Suppressor macrophage treated with lipopolysaccharide for 4 hours (primary cell): ENCODE measurements around the gene MYO9A.
"Not testable (repeated sequence)": the region's sequence is repeated elsewhere in the genome, so short reads cannot be mapped to it uniquely, and the experiment has no call there.

Experiments
- DNase-seq: peaks from one replicate; pipeline ENCODE4 v3.0.0-alpha.2; 2020

MYO9A gene

DNA sequence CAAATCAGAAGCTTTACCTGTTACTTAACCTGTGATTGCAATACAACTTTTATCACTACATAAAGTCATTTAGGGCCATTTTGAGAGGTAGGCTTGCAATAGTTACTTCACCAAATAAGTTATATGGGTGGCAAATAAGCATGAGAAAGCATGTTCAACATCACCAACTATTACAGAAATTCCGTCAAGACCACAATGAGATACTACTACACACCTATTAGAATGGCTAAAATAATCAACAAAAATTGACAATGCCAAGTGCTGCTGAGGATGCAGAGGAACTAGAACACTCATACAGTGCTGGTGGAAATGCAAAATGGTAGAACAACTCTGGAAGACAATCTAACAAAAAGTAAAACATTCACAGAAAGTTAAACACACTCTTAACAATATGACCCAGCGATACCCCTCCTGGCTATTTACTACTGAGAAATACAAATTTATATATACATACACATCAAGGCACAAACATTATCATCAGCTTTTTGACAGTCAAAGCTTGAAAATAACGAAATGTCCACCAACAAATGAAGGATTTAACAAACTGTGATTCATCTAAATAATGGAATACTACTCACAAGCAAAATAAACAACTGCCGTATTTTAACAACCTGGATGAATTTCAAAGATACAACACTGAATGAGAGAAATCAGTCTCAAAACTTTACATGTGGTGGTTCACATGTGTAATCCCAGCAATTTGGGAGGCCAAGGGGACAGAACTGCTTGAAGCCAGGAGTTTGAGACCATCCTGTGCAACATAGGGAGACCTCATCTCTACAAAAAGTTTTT is 82.9 kb downstream of the MYO9A start:
- DNase-seq = no peak

GRCh38 chr15:72034351-72034750 is 83.6 kb downstream of the MYO9A start:
- no peak for DNase-seq

DNA sequence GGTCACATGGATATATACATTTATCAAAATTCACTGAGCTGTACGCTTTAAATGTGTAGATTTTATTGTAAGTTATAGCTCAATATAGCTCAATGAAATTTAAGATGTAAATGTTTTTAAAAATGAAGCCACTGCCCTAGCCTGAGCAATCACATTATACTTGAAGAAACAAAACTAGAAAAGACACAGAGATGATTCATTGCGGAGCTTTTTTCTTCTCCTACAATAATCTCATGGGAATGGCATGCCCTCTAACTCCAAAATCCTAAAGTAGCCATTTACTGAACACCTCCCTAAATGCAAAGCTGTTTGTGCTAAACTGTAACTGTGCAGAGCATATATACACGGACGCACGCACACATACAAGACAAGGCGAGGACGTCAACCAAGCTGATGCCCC is 84.2 kb downstream of the MYO9A start:
- DNase-seq = no peak

DNA sequence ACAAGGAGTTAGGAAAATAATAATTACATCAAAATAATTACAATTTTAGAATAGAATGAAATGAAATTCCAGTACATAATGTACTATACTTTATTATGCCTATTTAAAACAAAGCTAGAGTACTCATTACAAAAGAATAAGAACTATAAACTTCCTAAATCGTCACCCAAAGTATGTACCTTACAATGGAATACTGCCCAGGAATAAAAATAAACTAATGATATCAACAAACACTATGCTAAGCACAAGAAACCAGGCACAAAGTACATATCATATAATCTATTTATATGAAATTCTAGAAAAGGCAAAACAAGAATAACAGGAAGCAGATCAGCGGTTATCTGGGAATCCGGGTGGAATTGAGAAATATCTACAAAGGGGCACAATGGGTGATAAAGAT is 84.7 kb downstream of the MYO9A start:
- no peak for DNase-seq

- no peak for DNase-seq
Observed at GRCh38 chr15:72021604-72022003, 96.3 kb downstream of the MYO9A start.

GRCh38 chr15:72020799-72021198 is 97.2 kb downstream of the MYO9A start:
- no peak for DNase-seq

GRCh38 chr15:72014555-72014954 is 103.4 kb downstream of the MYO9A start:
- not testable (repeated sequence) for DNase-seq

GRCh38 chr15:72013703-72014102 is 104.2 kb downstream of the MYO9A start:
- DNase-seq = no peak

DNA sequence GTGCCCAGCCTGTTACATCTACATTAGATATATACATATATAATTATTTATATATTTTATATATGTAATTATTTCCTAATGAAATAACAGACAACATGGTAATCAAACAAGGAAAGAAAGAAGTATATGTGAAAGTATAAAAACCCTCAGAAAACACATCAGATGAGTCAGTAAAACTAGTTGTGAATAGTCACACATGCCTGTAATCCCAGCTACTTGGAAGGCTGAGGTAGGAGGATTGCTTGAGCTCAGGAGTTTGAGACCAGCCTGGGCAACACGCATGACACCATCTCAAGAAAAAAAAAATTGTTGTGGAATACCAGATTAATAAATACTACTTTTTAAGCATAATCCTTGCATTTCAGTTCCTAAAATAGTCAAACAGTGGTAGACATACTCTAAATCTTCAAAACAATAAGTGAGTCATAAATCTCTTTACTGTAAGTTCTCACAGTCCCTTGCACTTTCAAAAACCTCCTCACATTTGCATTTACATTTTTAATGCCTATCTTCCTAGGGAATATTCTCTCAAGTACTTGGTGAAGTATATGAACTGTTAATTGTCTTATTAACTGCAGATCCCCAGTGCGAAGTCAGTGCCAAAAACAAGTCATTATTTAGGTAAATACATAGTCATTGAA is 106.5 kb downstream of the MYO9A start:
- no peak for DNase-seq

DNA sequence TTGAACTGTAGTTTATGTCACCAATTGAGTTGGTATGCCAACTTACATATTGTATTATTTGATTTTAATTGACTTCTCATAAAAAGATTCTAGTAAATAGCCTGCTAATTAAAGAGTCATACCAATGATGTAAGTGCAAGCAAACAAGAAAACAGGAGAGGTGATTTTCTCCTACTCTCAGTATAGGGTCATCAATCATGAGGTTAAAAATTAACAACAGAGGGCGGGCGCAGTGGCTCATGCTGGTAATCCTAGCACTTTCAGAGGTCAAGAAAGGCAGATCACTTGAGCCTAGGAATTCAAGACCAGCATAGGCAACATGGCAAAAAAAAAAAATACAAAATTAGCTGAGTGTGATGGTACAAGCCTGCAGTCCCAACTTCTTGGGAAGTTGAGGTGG is 108.7 kb downstream of the MYO9A start:
- DNase-seq = no peak

- DNase-seq = no peak
Observed at GRCh38 chr15:72006382-72006781, 111.6 kb downstream of the MYO9A start.

GRCh38 chr15:72005483-72005882 is 112.5 kb downstream of the MYO9A start:
- DNase-seq = no peak

DNA sequence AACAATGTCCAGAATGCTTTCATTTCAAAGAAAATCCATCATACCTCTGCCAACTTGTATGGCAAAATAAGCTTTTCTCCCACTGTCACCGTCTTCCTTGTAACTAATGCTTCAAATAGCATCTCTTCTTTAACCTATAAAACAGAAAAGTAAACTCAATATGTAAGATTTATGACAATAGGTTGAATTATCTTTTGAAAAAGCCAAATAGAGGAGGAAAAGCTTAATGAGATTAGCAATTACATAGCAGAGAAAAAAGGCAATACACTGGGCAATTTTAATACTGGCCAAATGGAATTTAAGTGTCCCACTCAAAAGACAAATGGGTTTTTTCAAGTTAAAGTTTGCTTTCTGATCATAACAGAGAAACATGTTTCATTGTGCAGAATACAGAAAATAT is 118.1 kb downstream of the MYO9A start:
- DNase-seq = no peak

- DNase-seq = not testable (repeated sequence)
Observed at GRCh38 chr15:71998717-71999116, 119.2 kb downstream of the MYO9A start.

DNA sequence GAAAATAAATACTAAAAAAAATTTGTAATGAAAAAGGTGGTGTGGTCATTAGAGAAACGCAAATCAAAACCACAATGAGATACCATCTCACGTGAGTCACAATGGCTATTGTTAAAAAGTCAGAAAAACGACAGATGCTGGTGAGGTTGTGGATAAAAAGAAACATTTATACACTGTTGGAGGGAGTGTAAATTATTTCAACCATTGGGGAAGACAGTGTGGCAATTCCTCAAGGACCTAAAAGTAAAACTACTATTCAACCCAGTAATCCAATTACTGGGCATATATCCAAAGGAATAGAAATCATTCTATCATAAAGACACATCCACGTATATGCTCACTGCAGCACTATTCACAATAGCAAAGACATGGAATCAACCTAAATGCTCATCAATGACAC is 120.3 kb downstream of the MYO9A start:
- DNase-seq = no peak

DNA sequence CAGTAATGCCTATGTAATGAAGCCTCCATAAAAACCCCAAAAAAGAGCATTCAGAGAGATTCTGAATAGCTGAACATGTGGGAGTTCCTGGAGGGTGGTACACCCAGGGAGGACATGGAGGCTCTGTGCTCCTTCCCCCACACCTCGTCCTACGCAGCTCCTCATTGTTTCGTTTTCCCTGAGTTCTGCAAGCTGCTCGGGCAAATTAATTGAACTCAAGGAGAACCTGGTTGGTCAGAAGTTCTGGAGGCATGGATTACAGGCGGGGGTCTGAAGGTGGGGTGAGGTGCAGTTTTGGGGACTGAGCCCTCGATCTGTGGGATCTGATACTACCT is 142.2 kb downstream of the MYO9A start:
- DNase-seq = no peak

DNA sequence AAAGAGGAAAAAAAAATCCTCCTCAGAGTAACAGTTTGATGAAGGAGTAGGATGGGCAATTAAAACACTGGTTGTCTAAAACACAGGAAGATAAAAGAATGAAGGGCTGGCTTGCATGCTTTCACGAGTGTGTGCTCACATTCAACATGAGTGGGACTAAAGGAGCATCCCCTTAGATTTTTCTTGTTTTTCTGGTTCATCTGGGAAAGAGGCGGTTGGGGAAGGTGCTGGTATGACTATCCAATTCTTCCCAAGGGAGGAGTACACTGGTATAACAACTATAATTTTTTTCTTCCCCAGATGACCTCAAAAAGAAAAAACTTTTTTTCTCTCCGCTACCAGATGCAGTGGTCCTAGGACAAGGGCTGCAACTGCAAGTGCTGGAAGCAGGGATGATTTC is 143.7 kb downstream of the MYO9A start:
- no peak for DNase-seq

DNA sequence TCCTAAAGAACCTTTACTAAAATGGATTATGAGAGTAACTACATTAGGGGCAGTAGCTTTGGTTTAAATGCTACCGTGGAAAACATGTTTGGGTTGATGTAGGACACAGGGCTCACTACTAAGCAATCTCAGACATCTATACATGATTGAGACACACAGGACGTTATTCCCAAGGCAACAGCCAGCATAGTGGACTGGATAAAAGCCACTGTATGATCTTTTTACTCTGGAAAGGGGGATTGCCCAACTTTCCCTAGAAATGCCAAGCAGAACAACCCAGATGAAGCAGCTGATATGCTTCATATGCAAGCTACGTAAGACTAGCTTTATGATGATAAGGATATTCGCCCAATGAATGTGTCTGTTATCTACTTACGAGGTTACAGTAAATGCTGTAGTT is 144.6 kb downstream of the MYO9A start:
- no peak for DNase-seq

DNA sequence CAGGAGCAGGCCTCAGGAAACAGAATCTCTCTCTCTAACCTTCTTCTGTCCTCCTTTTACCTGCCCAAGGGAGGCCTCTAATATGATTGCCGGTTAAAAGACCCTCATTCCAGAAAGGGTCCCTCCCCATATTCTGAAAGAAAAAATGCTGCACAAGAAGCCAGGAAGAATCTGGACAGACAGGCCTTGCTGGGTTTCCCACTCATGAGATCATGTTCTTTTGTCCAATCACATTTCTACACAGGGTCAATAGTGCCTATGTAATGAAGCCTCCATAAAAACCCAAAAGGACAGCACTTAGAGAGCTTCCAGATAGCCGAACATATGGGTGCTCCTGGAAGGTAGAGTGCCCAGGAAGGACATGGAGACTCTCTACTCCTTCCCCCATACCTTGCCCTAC is 146.0 kb downstream of the MYO9A start:
- no peak for DNase-seq

DNA sequence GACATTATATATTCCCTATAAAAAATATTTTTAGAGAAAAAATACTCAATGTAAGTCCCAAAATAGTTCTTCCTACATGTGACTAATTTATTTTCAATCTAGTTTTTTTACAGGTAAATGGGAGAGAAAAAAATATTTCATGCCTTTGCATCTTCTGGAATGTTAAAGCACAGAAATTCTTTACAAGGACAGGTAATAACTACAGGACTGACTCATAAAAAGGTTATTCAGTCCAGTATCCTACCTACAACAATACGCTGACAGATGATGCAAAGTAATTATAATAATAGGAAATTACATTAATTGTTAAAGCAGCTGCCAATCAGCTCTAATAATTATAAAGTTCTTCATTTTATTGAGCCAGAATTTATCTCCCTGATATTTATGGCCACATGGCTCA is 147.5 kb downstream of the MYO9A start:
- DNase-seq = no peak

- DNase-seq = no peak
Observed at GRCh38 chr15:71962537-71962936, 155.4 kb downstream of the MYO9A start.

DNA sequence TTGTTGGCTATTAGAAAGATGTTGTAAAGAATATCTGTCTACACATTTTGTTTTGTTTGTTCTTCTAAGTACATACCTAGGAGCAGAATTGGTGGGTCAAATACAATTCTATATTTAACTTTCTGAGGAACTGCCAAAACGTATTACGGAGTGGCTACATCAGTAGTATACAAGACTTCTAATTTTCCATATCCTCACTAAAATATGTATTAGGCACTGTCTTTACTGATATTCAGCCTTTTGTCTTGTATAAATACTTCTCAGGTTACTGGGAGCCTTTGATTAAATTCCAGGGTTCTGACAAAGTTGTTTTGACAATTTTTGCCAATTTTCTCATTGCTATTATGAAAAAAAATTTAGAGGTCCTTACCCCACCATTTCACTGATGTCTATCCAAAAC is 160.9 kb downstream of the MYO9A start:
- no peak for DNase-seq

GRCh38 chr15:71951134-71951533 is 166.8 kb downstream of the MYO9A start:
- no peak for DNase-seq

GRCh38 chr15:71945012-71945411 is 172.9 kb downstream of the MYO9A start:
- DNase-seq = no peak

DNA sequence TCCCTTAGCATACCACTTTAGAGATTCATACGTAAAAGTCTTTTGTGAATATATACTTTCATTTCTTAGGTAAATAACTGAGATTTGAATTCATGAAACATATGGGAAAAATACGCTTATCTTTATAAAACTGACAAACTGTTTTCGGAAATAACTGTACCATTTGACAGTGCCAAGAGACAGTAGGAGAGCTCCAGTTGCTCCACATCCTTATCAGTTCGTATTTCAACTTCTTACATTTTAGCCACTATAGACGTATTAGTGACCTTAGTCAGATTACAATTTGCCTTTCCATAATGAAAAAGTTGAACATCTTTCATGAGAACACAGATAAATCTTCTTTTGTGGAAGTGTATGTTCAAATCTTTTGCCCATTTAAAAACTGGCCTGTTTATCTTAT is 174.1 kb downstream of the MYO9A start:
- DNase-seq = no peak
